Uterus (tissue), 2 donors: Measurements from ENCODE around the gene SARS2.

Experiments
- POLR2A ChIP-seq, 2 donors: fragments of 450-650 bp; IDR thresholded peaks; one replicate each; pipeline ENCODE4 v1.6.1; 2016; ENCODE audit warnings: antibody characterized with exemption in 2 of 2, mild to moderate bottlenecking in 1 of 2, moderate library complexity in 1 of 2
- TF ChIP-seq, protein P1 (sequence below), 4 experiments: fragments of 200-600 bp in 2 of 4; fragments of 450-650 bp in 2 of 4; sonication (generic) in 2 of 4; IDR thresholded peaks; one replicate each; pipeline ENCODE4 v1.5.1; 2016 to 2019; ENCODE audit warnings: antibody characterized with exemption in 4 of 4, mild to moderate bottlenecking in 2 of 4, moderate library complexity in 1 of 4

DNA sequence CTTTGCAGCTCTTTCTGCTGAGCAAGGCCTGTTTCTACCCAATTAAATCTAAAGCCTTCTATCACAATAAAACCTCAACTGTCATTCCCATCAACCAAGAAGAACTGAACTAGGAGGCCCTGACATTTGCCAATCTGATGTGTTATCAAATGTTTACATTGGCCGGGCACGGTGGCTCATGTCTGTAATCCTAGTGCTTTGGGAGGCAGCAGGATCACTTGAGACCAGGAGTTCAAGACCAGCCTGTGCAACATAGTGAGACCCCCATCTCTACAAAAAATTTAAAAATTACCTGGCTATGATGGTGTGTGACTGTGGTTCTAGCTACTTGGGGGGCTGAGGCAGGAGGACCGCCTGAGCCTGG is 47.7 kb upstream of the SARS2 start:
- TF ChIP-seq, protein P1, sequence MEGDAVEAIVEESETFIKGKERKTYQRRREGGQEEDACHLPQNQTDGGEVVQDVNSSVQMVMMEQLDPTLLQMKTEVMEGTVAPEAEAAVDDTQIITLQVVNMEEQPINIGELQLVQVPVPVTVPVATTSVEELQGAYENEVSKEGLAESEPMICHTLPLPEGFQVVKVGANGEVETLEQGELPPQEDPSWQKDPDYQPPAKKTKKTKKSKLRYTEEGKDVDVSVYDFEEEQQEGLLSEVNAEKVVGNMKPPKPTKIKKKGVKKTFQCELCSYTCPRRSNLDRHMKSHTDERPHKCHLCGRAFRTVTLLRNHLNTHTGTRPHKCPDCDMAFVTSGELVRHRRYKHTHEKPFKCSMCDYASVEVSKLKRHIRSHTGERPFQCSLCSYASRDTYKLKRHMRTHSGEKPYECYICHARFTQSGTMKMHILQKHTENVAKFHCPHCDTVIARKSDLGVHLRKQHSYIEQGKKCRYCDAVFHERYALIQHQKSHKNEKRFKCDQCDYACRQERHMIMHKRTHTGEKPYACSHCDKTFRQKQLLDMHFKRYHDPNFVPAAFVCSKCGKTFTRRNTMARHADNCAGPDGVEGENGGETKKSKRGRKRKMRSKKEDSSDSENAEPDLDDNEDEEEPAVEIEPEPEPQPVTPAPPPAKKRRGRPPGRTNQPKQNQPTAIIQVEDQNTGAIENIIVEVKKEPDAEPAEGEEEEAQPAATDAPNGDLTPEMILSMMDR (IDR thresholded peaks at IDR 0.05), result no peak
- no peak for TF ChIP-seq POLR2A (IDR thresholded peaks at IDR 0.05)
